ENCODE results near the gene FKBP1A. TPM values are rescaled to one million over a fixed set of nuclear protein-coding genes. Genes with fewer than 3 reads are reported as not detected.

FKBP1A gene
- total RNA-seq, 1 donor from 2014 or later: 128 TPM

DNA sequence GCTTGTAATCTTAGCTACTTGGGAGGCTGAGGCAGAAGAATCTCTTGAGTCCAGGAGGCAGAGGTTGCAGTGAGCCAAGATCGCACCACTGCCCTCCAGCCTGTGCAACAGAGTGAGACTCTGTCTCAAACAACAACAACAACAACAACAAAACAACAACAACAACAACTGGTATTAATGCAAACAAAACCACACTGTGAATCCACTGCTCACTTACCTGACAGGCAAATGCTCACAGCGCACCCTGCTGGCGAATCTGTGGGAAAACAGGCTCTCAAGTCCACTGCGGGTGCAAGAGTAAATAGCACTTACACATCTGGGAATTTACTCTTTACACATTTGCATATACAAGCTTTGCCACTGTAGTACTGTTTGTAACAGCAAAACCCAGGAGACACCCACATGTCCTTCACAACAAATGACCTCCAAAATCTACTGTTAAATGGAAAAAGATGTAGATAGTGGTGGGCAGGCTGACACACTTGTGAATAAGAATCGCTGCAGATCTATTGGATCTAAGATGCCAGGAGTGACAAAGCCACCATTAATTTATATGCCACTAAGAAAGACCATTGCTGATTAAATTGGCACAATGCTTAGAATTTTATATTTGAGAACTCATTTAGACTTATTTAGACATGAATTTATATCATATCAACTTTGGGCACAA lies 44.5 kb upstream of the FKBP1A start:
- no peaks in the 10 kb centered on the region for H3K27me3 Mint-ChIP-seq
- POLR2A ChIA-PET: interaction anchor here (1.2 to 1.5 kb wide), 2 partner anchors 29 to 46 kb away, joined by 3 to 5 read pairs; partner anchors contain the start of gene NSFL1C
- intact Hi-C loops (cut with micrococcal nuclease): loop anchor here (1.0 to 5.0 kb wide), 6 partner anchors 44 to 225 kb away; partner anchors contain the start of gene FKBP1A
- CTCF ChIA-PET: interaction anchor here (0.6 to 6.5 kb wide), 16 partner anchors 10 to 132 kb away, joined by 3 to 59 read pairs (median 4); partner anchors contain the start of gene NSFL1C
- H3K4me3 Mint-ChIP-seq: no peak overlapping the region
- DNase-seq (peak; percentile 57), ATAC-seq (ENCODE audit: low read depth) (peak; percentile 59)
- peaks cover 34% of the 10 kb centered on the region for H3K4me1 Mint-ChIP-seq
- TF ChIP-seq, protein P1, sequence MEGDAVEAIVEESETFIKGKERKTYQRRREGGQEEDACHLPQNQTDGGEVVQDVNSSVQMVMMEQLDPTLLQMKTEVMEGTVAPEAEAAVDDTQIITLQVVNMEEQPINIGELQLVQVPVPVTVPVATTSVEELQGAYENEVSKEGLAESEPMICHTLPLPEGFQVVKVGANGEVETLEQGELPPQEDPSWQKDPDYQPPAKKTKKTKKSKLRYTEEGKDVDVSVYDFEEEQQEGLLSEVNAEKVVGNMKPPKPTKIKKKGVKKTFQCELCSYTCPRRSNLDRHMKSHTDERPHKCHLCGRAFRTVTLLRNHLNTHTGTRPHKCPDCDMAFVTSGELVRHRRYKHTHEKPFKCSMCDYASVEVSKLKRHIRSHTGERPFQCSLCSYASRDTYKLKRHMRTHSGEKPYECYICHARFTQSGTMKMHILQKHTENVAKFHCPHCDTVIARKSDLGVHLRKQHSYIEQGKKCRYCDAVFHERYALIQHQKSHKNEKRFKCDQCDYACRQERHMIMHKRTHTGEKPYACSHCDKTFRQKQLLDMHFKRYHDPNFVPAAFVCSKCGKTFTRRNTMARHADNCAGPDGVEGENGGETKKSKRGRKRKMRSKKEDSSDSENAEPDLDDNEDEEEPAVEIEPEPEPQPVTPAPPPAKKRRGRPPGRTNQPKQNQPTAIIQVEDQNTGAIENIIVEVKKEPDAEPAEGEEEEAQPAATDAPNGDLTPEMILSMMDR (IDR thresholded peaks at IDR 0.05): peak; percentile 81
- H3K27ac Mint-ChIP-seq: no peak overlapping the region
- no peaks in the 10 kb centered on the region for H3K9me3 Mint-ChIP-seq
- H3K36me3 Mint-ChIP-seq (ENCODE audit: low read depth): peaks cover 25% of the 10 kb centered on the region

DNA sequence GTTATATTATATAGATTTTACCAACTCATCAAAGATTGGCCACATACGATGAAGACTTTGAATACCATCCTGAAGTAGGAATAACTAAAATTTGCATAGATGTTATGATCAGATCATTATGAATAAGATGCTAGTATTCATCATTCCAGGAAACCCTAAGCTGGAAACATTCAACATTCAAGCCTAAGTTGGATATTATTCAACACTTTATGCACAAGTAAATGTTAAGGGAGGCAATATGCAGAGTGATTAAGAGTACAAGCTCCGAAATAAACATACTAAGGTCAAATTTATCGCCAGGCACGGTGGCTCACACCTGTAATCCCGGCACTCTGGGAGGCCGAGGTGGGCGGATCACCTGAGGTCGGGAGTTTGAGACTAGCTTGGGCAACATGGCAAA lies 43.4 kb upstream of the FKBP1A start:
- Mint-ChIP-seq H3K27ac (no peak overlapping the region), H3K36me3 (ENCODE audit: low read depth) (peaks cover 14% of the 10 kb centered on the region), H3K4me3 (no peak overlapping the region), H3K27me3 (no peaks in the 10 kb centered on the region), H3K4me1 (peaks cover 44% of the 10 kb centered on the region), H3K9me3 (no peaks in the 10 kb centered on the region)
- no peak for ATAC-seq (ENCODE audit: low read depth)
- TF ChIP-seq, protein P1 (IDR thresholded peaks at IDR 0.05): no peak
- intact Hi-C loops (cut with micrococcal nuclease): loop anchor here (2.0 to 5.0 kb wide), 3 partner anchors 59 to 223 kb away; no protein-coding TSS in a partner anchor
- POLR2A ChIA-PET: interaction anchor here (0.7 to 1.5 kb wide), 2 partner anchors 44 to 157 kb away, joined by 3 to 5 read pairs; no protein-coding TSS in a partner anchor
- CTCF ChIA-PET: interaction anchor here (0.7 to 6.5 kb wide), 12 partner anchors 9 to 341 kb away, joined by 3 to 59 read pairs (median 6); partner anchors contain the start of gene FKBP1A
- DNase-seq: no peak

DNA sequence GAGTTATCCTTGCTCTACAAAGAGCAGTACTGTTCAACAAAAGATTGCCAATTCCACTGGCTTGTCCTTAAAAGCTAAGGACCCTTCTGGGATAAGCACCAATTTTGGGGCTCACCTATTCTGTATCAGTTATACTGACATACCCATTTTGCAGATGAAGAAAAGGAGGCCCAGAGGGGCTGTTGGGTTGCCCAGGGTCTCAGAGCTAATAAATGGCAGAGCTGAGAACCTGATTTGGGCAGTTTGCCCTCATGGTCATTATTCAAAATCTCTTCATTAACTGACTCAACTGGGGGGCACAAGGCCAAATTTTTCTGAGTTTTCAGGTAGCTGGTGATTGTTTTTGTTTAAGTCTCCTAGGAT lies 42.5 kb upstream of the FKBP1A start:
- Mint-ChIP-seq H3K27ac (no peak overlapping the region), H3K27me3 (peaks cover 2% of the 10 kb centered on the region), H3K4me3 (no peak overlapping the region), H3K9me3 (no peaks in the 10 kb centered on the region), H3K4me1 (peaks cover 47% of the 10 kb centered on the region), H3K36me3 (ENCODE audit: low read depth) (peaks cover 7% of the 10 kb centered on the region)
- no peak for ATAC-seq (ENCODE audit: low read depth)
- ChIA-PET CTCF (interaction anchor here (0.7 to 6.5 kb wide), 12 partner anchors 8 to 218 kb away, joined by 3 to 59 read pairs (median 4); partner anchors contain the start of gene FKBP1A), POLR2A (interaction anchor here (0.6 to 1.0 kb wide), 4 partner anchors 31 to 519 kb away, joined by 3 to 7 read pairs (median 4); partner anchors contain the start of genes FKBP1A and NSFL1C)
- TF ChIP-seq, protein P1 (IDR thresholded peaks at IDR 0.05): no peak
- intact Hi-C loops (cut with micrococcal nuclease): loop anchor here (5.0 kb wide), 1 partner anchor 58 kb away; no protein-coding TSS in a partner anchor
- DNase-seq: no peak

DNA sequence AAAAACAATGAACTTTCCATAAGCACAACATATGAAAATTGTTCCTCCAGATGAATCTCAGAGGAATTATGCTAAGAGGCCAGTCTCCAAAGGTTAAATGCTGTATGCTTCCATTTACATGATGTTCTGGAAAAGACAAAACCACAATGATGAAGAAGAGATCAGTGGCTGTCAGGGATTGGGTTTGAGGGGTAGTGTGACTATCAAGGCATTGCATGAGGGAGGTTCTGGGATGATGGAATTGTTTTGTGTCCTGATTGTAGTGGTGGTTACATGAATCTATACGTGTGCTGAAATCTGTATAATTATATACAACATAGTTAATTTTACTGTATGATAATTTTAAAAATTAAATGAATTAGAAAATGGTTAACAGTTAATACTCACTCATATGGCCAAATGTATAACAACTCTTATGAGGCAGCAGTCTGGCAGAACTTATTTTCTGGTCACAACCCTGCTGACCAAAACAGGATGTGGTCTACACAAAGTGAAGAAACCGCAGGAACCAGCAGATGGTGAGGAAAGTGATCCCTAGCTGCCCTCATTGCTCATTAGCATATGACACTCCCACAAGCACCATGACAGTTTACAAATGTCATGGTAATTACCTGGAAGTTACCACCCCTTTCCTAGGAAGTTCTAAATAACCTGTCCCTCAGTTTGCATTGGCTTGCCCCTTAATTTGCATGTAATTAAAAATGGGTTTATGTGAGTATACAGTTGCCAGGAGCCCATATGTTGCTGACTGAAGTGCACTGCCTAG lies 41.9 kb upstream of the FKBP1A start:
- Mint-ChIP-seq H3K9me3 (no peaks in the 10 kb centered on the region), H3K4me1 (peaks cover 47% of the 10 kb centered on the region), H3K27ac (no peak overlapping the region), H3K4me3 (peak overlapping the region; percentile 17), H3K27me3 (peaks cover 2% of the 10 kb centered on the region), H3K36me3 (ENCODE audit: low read depth) (peaks cover 2% of the 10 kb centered on the region)
- TF ChIP-seq, protein P1 (IDR thresholded peaks at IDR 0.05): no peak
- ChIA-PET POLR2A (interaction anchor here (0.9 to 1.0 kb wide), 3 partner anchors 32 to 107 kb away, joined by 3 to 4 read pairs (median 4); partner anchors contain the start of genes FKBP1A and NSFL1C), CTCF (interaction anchor here (0.7 to 6.5 kb wide), 8 partner anchors 33 to 217 kb away, joined by 3 to 59 read pairs (median 4); no protein-coding TSS in a partner anchor)
- ATAC-seq (ENCODE audit: low read depth): peak; percentile 78
- intact Hi-C loops (cut with micrococcal nuclease): loop anchor here (5.0 kb wide), 1 partner anchor 57 kb away; no protein-coding TSS in a partner anchor
- DNase-seq: peak; percentile 26

Measured in activated B cell treated with CpG ODN at 0.5 μM for 24 hours (primary cell).